ENCODE results near the gene ABHD17A. TPM values are rescaled to one million over a fixed set of nuclear protein-coding genes. Genes with fewer than 3 reads are reported as not detected.
"Not testable (repeated sequence)": the region's sequence is repeated elsewhere in the genome, so short reads cannot be mapped to it uniquely, and the experiment has no call there.

Gene ABHD17A
- total RNA-seq, 1 experiment from 2014 or later, result 39.5 TPM

DNA sequence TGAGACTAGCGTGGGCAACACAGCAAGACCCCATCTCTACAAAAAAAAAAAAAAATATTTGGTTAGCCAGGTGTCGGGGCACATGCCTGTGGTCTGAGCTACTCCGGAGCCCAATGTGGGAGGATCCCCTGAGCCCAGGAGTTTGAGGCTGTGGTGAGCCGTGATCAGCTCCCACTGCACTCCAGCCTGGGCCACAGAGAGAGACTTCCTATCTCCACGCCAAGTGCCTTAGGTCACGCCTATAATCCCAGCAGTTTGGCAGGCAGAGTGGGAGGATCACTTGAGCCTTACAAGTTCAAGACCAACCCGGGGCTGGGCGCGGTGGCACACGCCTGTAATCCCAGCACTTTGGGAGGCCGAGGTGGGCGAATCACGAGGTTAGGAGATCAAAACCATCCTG lies 11.2 kb upstream of the ABHD17A start:
- no peaks in the 10 kb centered on the region for H3K4me1 Mint-ChIP-seq (ENCODE audit: insufficient read depth, unreplicated experiment)
- no peak for DNase-seq (ENCODE audit: unreplicated experiment)
- H3K9me3 Mint-ChIP-seq (ENCODE audit: unreplicated experiment), result no peaks in the 10 kb centered on the region
- no peak overlapping the region for H3K27ac Mint-ChIP-seq (ENCODE audit: low read depth, unreplicated experiment)
- no TSS peak for BruUV-seq (replicated peaks)
- ChIA-PET CTCF (interaction anchor here (0.6 to 0.7 kb wide), 2 partner anchors 108 to 117 kb away, joined by 4 to 5 read pairs; no protein-coding TSS in a partner anchor), POLR2A (interaction anchor here (1.4 kb wide), 1 partner anchor 11 kb away, joined by 3 read pairs; no protein-coding TSS in a partner anchor)
- no peaks in the 10 kb centered on the region for H3K27me3 Mint-ChIP-seq (ENCODE audit: insufficient read depth, unreplicated experiment)
- H3K4me3 Mint-ChIP-seq (ENCODE audit: unreplicated experiment), result no peak overlapping the region
- intact Hi-C loops (cut with micrococcal nuclease), result no loop called here
- TF ChIP-seq, protein P1, sequence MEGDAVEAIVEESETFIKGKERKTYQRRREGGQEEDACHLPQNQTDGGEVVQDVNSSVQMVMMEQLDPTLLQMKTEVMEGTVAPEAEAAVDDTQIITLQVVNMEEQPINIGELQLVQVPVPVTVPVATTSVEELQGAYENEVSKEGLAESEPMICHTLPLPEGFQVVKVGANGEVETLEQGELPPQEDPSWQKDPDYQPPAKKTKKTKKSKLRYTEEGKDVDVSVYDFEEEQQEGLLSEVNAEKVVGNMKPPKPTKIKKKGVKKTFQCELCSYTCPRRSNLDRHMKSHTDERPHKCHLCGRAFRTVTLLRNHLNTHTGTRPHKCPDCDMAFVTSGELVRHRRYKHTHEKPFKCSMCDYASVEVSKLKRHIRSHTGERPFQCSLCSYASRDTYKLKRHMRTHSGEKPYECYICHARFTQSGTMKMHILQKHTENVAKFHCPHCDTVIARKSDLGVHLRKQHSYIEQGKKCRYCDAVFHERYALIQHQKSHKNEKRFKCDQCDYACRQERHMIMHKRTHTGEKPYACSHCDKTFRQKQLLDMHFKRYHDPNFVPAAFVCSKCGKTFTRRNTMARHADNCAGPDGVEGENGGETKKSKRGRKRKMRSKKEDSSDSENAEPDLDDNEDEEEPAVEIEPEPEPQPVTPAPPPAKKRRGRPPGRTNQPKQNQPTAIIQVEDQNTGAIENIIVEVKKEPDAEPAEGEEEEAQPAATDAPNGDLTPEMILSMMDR (IDR thresholded peaks at IDR 0.05; ENCODE audit: unreplicated experiment), result no peak
- H3K36me3 Mint-ChIP-seq (ENCODE audit: insufficient read depth, unreplicated experiment), result no peaks in the 10 kb centered on the region

DNA sequence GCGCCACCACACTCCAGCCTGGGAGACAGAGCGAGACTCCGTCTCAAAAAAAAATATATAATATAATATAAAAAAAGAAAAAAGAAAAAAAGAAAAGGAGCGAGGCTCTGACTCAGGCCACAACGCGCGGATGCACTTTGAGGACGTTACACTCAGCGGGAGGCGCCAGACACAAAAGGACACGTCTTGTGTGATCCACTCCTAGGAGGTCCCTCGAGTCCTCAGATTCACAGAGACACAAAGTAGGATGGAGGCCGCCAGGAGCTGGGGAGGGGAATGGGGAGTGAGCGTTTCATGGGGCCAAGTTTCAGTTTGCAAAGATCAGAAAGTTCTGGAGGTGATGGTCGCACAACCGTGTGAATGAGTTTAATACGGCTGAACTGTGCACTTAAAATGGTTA lies 8.5 kb upstream of the ABHD17A start:
- TF ChIP-seq, protein P1 (IDR thresholded peaks at IDR 0.05; ENCODE audit: unreplicated experiment), result no peak
- H3K4me3 Mint-ChIP-seq (ENCODE audit: unreplicated experiment), result no peak overlapping the region
- POLR2A ChIA-PET, result interaction anchor here (1.2 to 1.6 kb wide), 2 partner anchors 8 to 19 kb away, joined by 3 read pairs; partner anchors contain the start of gene ABHD17A
- H3K4me1 Mint-ChIP-seq (ENCODE audit: insufficient read depth, unreplicated experiment), result no peaks in the 10 kb centered on the region
- intact Hi-C loops (cut with micrococcal nuclease), result no loop called here
- no peaks in the 10 kb centered on the region for H3K9me3 Mint-ChIP-seq (ENCODE audit: unreplicated experiment)
- CTCF ChIA-PET, result interaction anchor here (0.6 kb wide), 1 partner anchor 67 kb away, joined by 4 read pairs; no protein-coding TSS in a partner anchor
- DNase-seq (ENCODE audit: unreplicated experiment), result no peak
- H3K27ac Mint-ChIP-seq (ENCODE audit: low read depth, unreplicated experiment), result no peak overlapping the region
- H3K27me3 Mint-ChIP-seq (ENCODE audit: insufficient read depth, unreplicated experiment), result no peaks in the 10 kb centered on the region
- no peaks in the 10 kb centered on the region for H3K36me3 Mint-ChIP-seq (ENCODE audit: insufficient read depth, unreplicated experiment)
- no TSS peak for BruUV-seq (replicated peaks)

DNA sequence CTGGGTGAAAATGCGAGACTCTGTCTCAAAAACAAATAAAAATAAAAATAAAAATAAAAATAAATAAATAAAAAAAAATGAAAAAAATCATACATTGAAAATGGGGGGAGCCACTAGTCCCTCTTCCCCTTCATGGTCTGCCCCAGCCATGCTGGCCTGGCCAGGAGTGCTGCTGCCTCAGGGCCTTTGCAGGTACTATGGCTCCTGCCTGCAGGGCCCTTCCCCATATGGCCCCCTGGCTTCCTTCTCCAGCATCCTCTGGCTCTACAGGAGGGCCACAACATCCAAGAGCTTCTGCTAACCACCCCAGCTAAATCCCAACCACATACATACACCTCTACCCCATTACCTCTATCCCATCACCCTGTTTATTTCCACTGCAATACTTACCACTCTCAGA lies 4.6 kb upstream of the ABHD17A start:
- Mint-ChIP-seq H3K27ac (ENCODE audit: low read depth, unreplicated experiment) (no peak overlapping the region), H3K4me3 (ENCODE audit: unreplicated experiment) (no peak overlapping the region), H3K9me3 (ENCODE audit: unreplicated experiment) (no peaks in the 10 kb centered on the region), H3K36me3 (ENCODE audit: insufficient read depth, unreplicated experiment) (no peaks in the 10 kb centered on the region), H3K4me1 (ENCODE audit: insufficient read depth, unreplicated experiment) (no peaks in the 10 kb centered on the region), H3K27me3 (ENCODE audit: insufficient read depth, unreplicated experiment) (no peaks in the 10 kb centered on the region)
- BruUV-seq (replicated peaks), result no TSS peak
- intact Hi-C loops (cut with micrococcal nuclease), result no loop called here
- no peak for DNase-seq (ENCODE audit: unreplicated experiment)
- ChIA-PET CTCF (no interaction called here), POLR2A (no interaction called here)
- TF ChIP-seq, protein P1 (IDR thresholded peaks at IDR 0.05; ENCODE audit: unreplicated experiment), result no peak

DNA sequence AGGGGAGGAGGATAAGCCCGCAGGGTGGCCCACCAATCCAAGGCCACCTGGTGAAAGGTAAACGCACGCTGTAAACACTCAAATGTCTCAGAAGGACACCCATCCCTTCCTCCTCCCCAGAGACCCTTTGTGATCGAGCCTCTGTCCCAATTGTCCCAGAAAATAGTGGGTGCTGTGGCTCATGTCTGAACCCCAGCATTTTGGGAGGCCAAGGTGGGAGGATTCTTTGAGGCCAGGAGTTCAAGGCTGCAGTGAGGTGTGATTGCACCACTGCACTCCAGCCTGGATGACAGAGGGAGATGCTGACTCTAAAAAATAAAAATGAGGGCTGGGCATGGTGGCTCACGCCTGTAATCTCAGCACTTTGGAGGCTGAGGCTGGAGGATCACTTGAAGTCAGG lies 3.1 kb upstream of the ABHD17A start:
- Mint-ChIP-seq H3K36me3 (ENCODE audit: insufficient read depth, unreplicated experiment) (no peaks in the 10 kb centered on the region), H3K27me3 (ENCODE audit: insufficient read depth, unreplicated experiment) (no peaks in the 10 kb centered on the region), H3K9me3 (ENCODE audit: unreplicated experiment) (no peaks in the 10 kb centered on the region), H3K4me1 (ENCODE audit: insufficient read depth, unreplicated experiment) (peaks cover 11% of the 10 kb centered on the region), H3K4me3 (ENCODE audit: unreplicated experiment) (no peak overlapping the region), H3K27ac (ENCODE audit: low read depth, unreplicated experiment) (no peak overlapping the region)
- intact Hi-C loops (cut with micrococcal nuclease), result no loop called here
- TF ChIP-seq, protein P1 (IDR thresholded peaks at IDR 0.05; ENCODE audit: unreplicated experiment), result no peak
- CTCF ChIA-PET, result no interaction called here
- POLR2A ChIA-PET, result no interaction called here
- BruUV-seq (replicated peaks), result no TSS peak
- no peak for DNase-seq (ENCODE audit: unreplicated experiment)

DNA sequence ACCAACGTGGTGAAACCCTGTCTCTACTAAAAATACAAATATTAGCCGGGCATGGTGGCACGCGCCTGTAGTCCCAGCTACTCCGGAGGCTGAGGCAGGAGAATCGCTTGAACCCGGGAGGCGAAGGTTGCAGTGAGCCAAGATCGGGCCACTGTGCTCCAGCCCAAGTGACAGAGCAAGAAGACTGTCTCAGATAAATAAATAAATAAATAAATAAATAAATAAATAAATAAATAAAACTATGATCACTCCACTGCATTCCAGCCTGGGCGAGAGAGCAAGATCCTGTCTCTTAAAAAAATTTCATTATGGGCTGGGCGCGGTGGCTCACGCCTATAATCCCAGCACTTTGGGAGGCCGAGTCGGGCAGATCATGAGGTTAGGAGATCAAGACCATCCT lies 1.1 kb upstream of the ABHD17A start:
- H3K27me3 Mint-ChIP-seq (ENCODE audit: insufficient read depth, unreplicated experiment); DNase-seq (ENCODE audit: unreplicated experiment); H3K27ac Mint-ChIP-seq (ENCODE audit: low read depth, unreplicated experiment); H3K36me3 Mint-ChIP-seq (ENCODE audit: insufficient read depth, unreplicated experiment); H3K4me3 Mint-ChIP-seq (ENCODE audit: unreplicated experiment); H3K9me3 Mint-ChIP-seq (ENCODE audit: unreplicated experiment); intact Hi-C loops (cut with micrococcal nuclease); BruUV-seq (replicated peaks): not testable (repeated sequence)
- ChIA-PET CTCF (interaction anchor here (0.8 to 1.1 kb wide), 3 partner anchors 11 to 44 kb away, joined by 3 to 5 read pairs (median 4); no protein-coding TSS in a partner anchor), POLR2A (interaction anchor here (1.1 to 3.0 kb wide), 2 partner anchors 8 to 11 kb away, joined by 3 to 35 read pairs; no protein-coding TSS in a partner anchor)
- H3K4me1 Mint-ChIP-seq (ENCODE audit: insufficient read depth, unreplicated experiment), result peaks cover 22% of the 10 kb centered on the region
